ENCODE measurements around the gene ADGRL3.

ADGRL3 gene

GRCh38 chr4:61431131-61431530, 231.0 kb downstream of the ADGRL3 start:
- no peak for DNase-seq

- DNase-seq: no peak
Measured at GRCh38 chr4:61437923-61438322, 237.8 kb downstream of the ADGRL3 start.

- no peak for DNase-seq
Measured at GRCh38 chr4:61440321-61440720, 240.2 kb downstream of the ADGRL3 start.

GRCh38 chr4:61442936-61443335, 242.8 kb downstream of the ADGRL3 start:
- no peak for DNase-seq

- DNase-seq: no peak
Measured at GRCh38 chr4:61443813-61444510, 243.8 kb downstream of the ADGRL3 start.

GRCh38 chr4:61445374-61446063, 245.4 kb downstream of the ADGRL3 start:
- DNase-seq: no peak

- no peak for DNase-seq
Measured at GRCh38 chr4:61446941-61447340, 246.8 kb downstream of the ADGRL3 start.

- DNase-seq: no peak
Measured at GRCh38 chr4:61447918-61448317, 247.8 kb downstream of the ADGRL3 start.

- no peak for DNase-seq
Measured at GRCh38 chr4:61451935-61452334, 251.8 kb downstream of the ADGRL3 start.

- DNase-seq: no peak
Measured at GRCh38 chr4:61461956-61462355, 261.8 kb downstream of the ADGRL3 start.

- no peak for DNase-seq
Measured at GRCh38 chr4:61462451-61463326, 262.6 kb downstream of the ADGRL3 start.

- no peak for DNase-seq
Measured at GRCh38 chr4:61468024-61468720, 268.0 kb downstream of the ADGRL3 start.

GRCh38 chr4:61473306-61473705, 273.2 kb downstream of the ADGRL3 start:
- DNase-seq: no peak

GRCh38 chr4:61478340-61478739, 278.2 kb downstream of the ADGRL3 start:
- DNase-seq: no peak

GRCh38 chr4:61485056-61485455, 284.9 kb downstream of the ADGRL3 start:
- no peak for DNase-seq

- DNase-seq: no peak
Measured at GRCh38 chr4:61489927-61490326, 289.8 kb downstream of the ADGRL3 start.

- no peak for DNase-seq
Measured at GRCh38 chr4:61493041-61493440, 292.9 kb downstream of the ADGRL3 start.

- DNase-seq: no peak
Measured at GRCh38 chr4:61493470-61493869, 293.3 kb downstream of the ADGRL3 start.

- DNase-seq: no peak
Measured at GRCh38 chr4:61500883-61501282, 300.8 kb downstream of the ADGRL3 start.

- DNase-seq: no peak
Measured at GRCh38 chr4:61501812-61502211, 301.7 kb downstream of the ADGRL3 start.

- no peak for DNase-seq
Measured at GRCh38 chr4:61505773-61506685, 305.9 kb downstream of the ADGRL3 start.

- no peak for DNase-seq
Measured at GRCh38 chr4:61507091-61507490, 307.0 kb downstream of the ADGRL3 start.
